K562 (cell line): Measurements from ENCODE around the gene ACTR3C. TPM values are rescaled to one million over a fixed set of nuclear protein-coding genes. Genes with fewer than 3 reads are reported as not detected.

Source experiments
- BCOR ChIP-seq: fragments of 450-650 bp; IDR thresholded peaks from 2 replicates; pipeline ENCODE4 v1.6.1; 2016
- BRD4 ChIP-seq: fragments of 200-600 bp; sonication (generic); IDR thresholded peaks from 2 replicates; pipeline ENCODE4 v1.6.1; 2017; ENCODE audit warnings: inconsistent platforms
- FOXP4 ChIP-seq: sonication (generic); formaldehyde crosslinking; IDR thresholded peaks from 2 replicates; pipeline ENCODE4 v1.8.0; 2022; ENCODE audit warnings: mild to moderate bottlenecking, missing genetic modification reagents, borderline replicate concordance
- GABPB2 ChIP-seq: fragments of 250-450 bp; sonication (Bioruptor Pico); conservative IDR thresholded peaks from 2 replicates; pipeline ENCODE4 v1.5.1; 2021; ENCODE audit warnings: mild to moderate bottlenecking
- GTF2E2 ChIP-seq: fragments of 200-800 bp; sonication (Bioruptor generic); IDR thresholded peaks from 2 replicates; pipeline ENCODE4 v1.6.1; 2016; ENCODE audit warnings: missing genetic modification characterization, missing compliant biosample characterization
- MAZ ChIP-seq, 2 experiments: fragments of 450-650 bp in 1 of 2; sonication (generic) in 1 of 2; formaldehyde crosslinking; IDR thresholded peaks in 1 of 2; conservative IDR thresholded peaks in 1 of 2; 2 replicates each; pipeline versions ENCODE4 v1.4.0 to v1.5.0; 2020; ENCODE audit warnings: mild to moderate bottlenecking in 1 of 2, missing genetic modification reagents in 1 of 2
- MLX ChIP-seq, 2 experiments: fragments of 450-650 bp in 1 of 2; sonication (generic) in 1 of 2; formaldehyde crosslinking; conservative IDR thresholded peaks; 2 replicates each; pipeline versions ENCODE4 v1.4.0 to v1.8.1; 2020 to 2022; ENCODE audit warnings: mild to moderate bottlenecking in 1 of 2, missing genetic modification reagents in 1 of 2
- MXI1 ChIP-seq: IDR thresholded peaks from 2 replicates; pipeline ENCODE4 v1.6.1; 2011; ENCODE audit warnings: low read depth, mild to moderate bottlenecking, improper control_type of control experiment, low read length
- NBN ChIP-seq: fragments of 450-650 bp; IDR thresholded peaks from 2 replicates; pipeline ENCODE4 v1.6.1; 2016; ENCODE audit warnings: low read depth, mild to moderate bottlenecking
- NCOA1 ChIP-seq: fragments of 450-650 bp; IDR thresholded peaks from 2 replicates; pipeline ENCODE4 v1.6.1; 2016; ENCODE audit warnings: low read depth
- RBM14 ChIP-seq: fragments of 200-400 bp; formaldehyde crosslinking; IDR thresholded peaks from 2 replicates; pipeline ENCODE4 v1.6.1; 2018; ENCODE audit warnings: low read depth, mild to moderate bottlenecking, low read length, moderate library complexity, borderline replicate concordance; ENCODE audit not compliant: insufficient read depth
- SP1 ChIP-seq: sonication (generic); formaldehyde crosslinking; IDR thresholded peaks from 2 replicates; pipeline ENCODE4 v1.8.1; 2022; ENCODE audit warnings: mild to moderate bottlenecking, missing genetic modification reagents
- SPI1 ChIP-seq: IDR thresholded peaks from 2 replicates; pipeline ENCODE4 v1.6.1; 2011; ENCODE audit warnings: low read depth, low read length, control low read depth, borderline replicate concordance
- TAF1 ChIP-seq: IDR thresholded peaks from 2 replicates; pipeline ENCODE4 v1.6.1; 2011; ENCODE audit warnings: mild to moderate bottlenecking, low read length, moderate library complexity; ENCODE audit not compliant: insufficient read depth, control insufficient read depth, severe bottlenecking; ENCODE audit errors: extremely low read depth
- VEZF1 ChIP-seq: fragments of 200-800 bp; sonication (Bioruptor generic); IDR thresholded peaks from 2 replicates; pipeline ENCODE4 v1.6.1; 2017; ENCODE audit warnings: missing genetic modification characterization, missing compliant biosample characterization
- ZNF609 ChIP-seq: sonication (generic); formaldehyde crosslinking; IDR thresholded peaks from 2 replicates; pipeline ENCODE4 v1.8.1; 2023; ENCODE audit warnings: missing genetic modification reagents, mild to moderate bottlenecking, borderline replicate concordance
- ZNF780A ChIP-seq: fragments of 250-450 bp; sonication (Bioruptor Pico); IDR thresholded peaks from 2 replicates; pipeline ENCODE4 v1.5.0; 2021; ENCODE audit warnings: mild to moderate bottlenecking
- polyA plus RNA-seq, 8 experiments: library from polyadenylated mRNA; depleted of rRNA in 4 of 8; stranded (reverse) in 5 of 8; unstranded in 3 of 8; fragments of >200 nt; fragmentation: Nextera tagmentation in 2 of 8; fragmentation: Illumina TruSeq in 1 of 8; extraction: Ambion mirVana in 2 of 8; extraction: Trizol in 1 of 8; gene quantifications; 2 replicates each; pipeline versions ENCODE4 v1.2.1 to v1.2.3, GENCODE V29; 2011 to 2014; ENCODE audit warnings: inconsistent platforms in 1 of 8, missing spikeins in 1 of 8
- total RNA-seq, 7 experiments: library from RNA; depleted of rRNA in 6 of 7; stranded (reverse); fragments of >200 nt in 6 of 7; fragmentation: Illumina TruSeq in 2 of 7; extraction: Trizol in 2 of 7; gene quantifications; 2 replicates each; pipeline versions ENCODE4 v1.2.1 to v1.2.3, GENCODE V29; 2011 to 2021; ENCODE audit warnings: low replicate concordance in 1 of 7

The ACTR3C gene
- total and polyA plus RNA-seq, 9 of the 15 experiments (the other 6 are each of a cell fraction or from before 2014, with no cell fraction given) = 9.0 to 35.4 (median 13.3) TPM

- peak; percentile 13 to 84; a peak in 2 of 4 replicates for TF ChIP-seq MAZ (CRISPR knock-in tag; conservative IDR thresholded peaks at IDR 0.05 in 1 of 2, IDR thresholded peaks at IDR 0.05 in 1 of 2)
- peak; percentile 17; the same call in 1 of the 2 replicates for TF ChIP-seq BCOR
- TF ChIP-seq FOXP4 (CRISPR knock-in tag) = peak; percentile 90
- TF ChIP-seq SPI1 = peak; percentile 53; the same call in 1 of the 2 replicates
- TF ChIP-seq BRD4 = 0 out of 2 replicates have a peak, but pooled peaks have one; percentile 49
- 0 out of 2 replicates have a peak, but pooled peaks have one; percentile 18 for TF ChIP-seq NCOA1
- TF ChIP-seq VEZF1 (CRISPR knock-in tag) = peak; percentile 97
- TF ChIP-seq TAF1 = peak; percentile 12
- no peak for TF ChIP-seq MXI1
- TF ChIP-seq GTF2E2 (tag) = peak; percentile 75
- no peak; the same call in 1 of the 2 replicates for TF ChIP-seq GABPB2
- 0 out of 2 replicates have a peak, but pooled peaks have one; percentile 17 for TF ChIP-seq RBM14
- 0 out of 2 replicates have a peak, but pooled peaks have one; percentile 80 for TF ChIP-seq NBN
- TF ChIP-seq ZNF780A (CRISPR knock-in tag) = no peak
- TF ChIP-seq MLX (CRISPR knock-in tag; conservative IDR thresholded peaks at IDR 0.05) = no peak
- TF ChIP-seq SP1 (CRISPR knock-in tag) = 0 out of 2 replicates have a peak, but pooled peaks have one; percentile 44
- no peak for TF ChIP-seq ZNF609 (CRISPR knock-in tag)
Observed at GRCh38 chr7:150368884-150369747, 45.8 kb upstream of the ACTR3C start (continued).
